SK-N-SH (cell line): ENCODE results near the gene WFDC9. TPM values are rescaled to one million over a fixed set of nuclear protein-coding genes. Genes with fewer than 3 reads are reported as not detected.

Source experiments
- CTCF ChIA-PET: fragments of 300-600, 350-600 bp; formaldehyde crosslinking; extraction: SDS; loops from one replicate; lab custom pipeline; 2021; lab: Yijun Ruan, JAX
- POLR2A ChIA-PET: fragments of 350-600 bp; sonication (Branson Sonifier 250); formaldehyde crosslinking; extraction: SDS; loops from one replicate; lab custom pipeline; 2020; ENCODE audit warnings: antibody characterized with exemption, inconsistent platforms; lab: Yijun Ruan, JAX
- DNase-seq: peaks from one replicate; pipeline ENCODE4 v3.0.0; 2012
- H2AFZ ChIP-seq: fragments of 200-600 bp; sonication (generic); 2 replicates; pipeline ENCODE4 v1.8.1; 2016; ENCODE audit warnings: antibody characterized with exemption, mild to moderate bottlenecking, low read depth
- H3F3A ChIP-seq: fragments of 200-600 bp; sonication (generic); replicated peaks from 2 replicates; pipeline ENCODE3; 2016; ENCODE audit warnings: antibody characterized with exemption, mild to moderate bottlenecking; ENCODE audit not compliant: insufficient read depth
- H3K27ac ChIP-seq, 2 experiments: fragments of 200-500 bp in 1 of 2; fragments of 200-600 bp in 1 of 2; sonication (Bioruptor generic) in 1 of 2; sonication (generic), shearing (Covaris generic) in 1 of 2; 2 replicates each; pipeline versions ENCODE4 v1.5.1 to v1.6.1; 2014 to 2016; ENCODE audit warnings: low read depth in 2 of 2, inconsistent platforms in 1 of 2, low read length in 1 of 2, mild to moderate bottlenecking in 1 of 2, mixed read lengths in 1 of 2
- H3K27me3 ChIP-seq: fragments of 200-600 bp; sonication (generic), shearing (Covaris generic); 2 replicates; pipeline ENCODE4 v1.6.1; 2016; ENCODE audit warnings: mixed run types; ENCODE audit not compliant: insufficient read depth
- H3K36me3 ChIP-seq, 2 experiments: fragments of 200-500 bp in 1 of 2; fragments of 200-600 bp in 1 of 2; sonication (Bioruptor generic) in 1 of 2; sonication (generic) in 1 of 2; replicated peaks in 1 of 2; 2 replicates each; pipeline versions ENCODE3 to v1.5.1; 2014 to 2016; ENCODE audit warnings: low read length in 1 of 2, mild to moderate bottlenecking in 1 of 2; ENCODE audit not compliant: insufficient read depth in 2 of 2, control insufficient read depth in 1 of 2
- H3K4me1 ChIP-seq, 2 experiments: fragments of 200-500 bp in 1 of 2; fragments of 200-600 bp in 1 of 2; sonication (Bioruptor generic) in 1 of 2; sonication (generic), shearing (Covaris generic) in 1 of 2; 2 replicates each; pipeline versions ENCODE4 v1.5.1 to v1.6.1; 2014 to 2016; ENCODE audit warnings: low read depth in 1 of 2, low read length in 1 of 2, mixed run types in 1 of 2; ENCODE audit not compliant: insufficient read depth in 2 of 2, control insufficient read depth in 1 of 2
- H3K4me2 ChIP-seq: fragments of 200-600 bp; sonication (generic), shearing (Covaris generic); 2 replicates; pipeline ENCODE4 v1.6.1; 2017; ENCODE audit warnings: mixed run types
- H3K4me3 ChIP-seq, 2 experiments: fragments of 200-500 bp in 1 of 2; fragments of 200-600 bp in 1 of 2; sonication (Bioruptor generic) in 1 of 2; sonication (generic), shearing (Covaris generic) in 1 of 2; 2 replicates each; pipeline versions ENCODE4 v1.5.1 to v1.8.1; 2014 to 2016; ENCODE audit warnings: low read depth in 2 of 2, inconsistent platforms in 1 of 2, low read length in 1 of 2, mild to moderate bottlenecking in 1 of 2, mixed read lengths in 1 of 2, moderate library complexity in 1 of 2
- H3K79me2 ChIP-seq: fragments of 200-600 bp; sonication (generic); 2 replicates; pipeline ENCODE4 v1.8.1; 2017; ENCODE audit warnings: mild to moderate bottlenecking; ENCODE audit not compliant: insufficient read depth
- H3K9ac ChIP-seq: fragments of 200-600 bp; sonication (generic); 2 replicates; pipeline ENCODE4 v1.6.1; 2017; ENCODE audit warnings: mixed run types
- H3K9me2 ChIP-seq: fragments of 200-600 bp; sonication (generic); 2 replicates; pipeline ENCODE4 v1.6.1; 2017; ENCODE audit warnings: mixed run types
- H3K9me3 ChIP-seq: fragments of 200-600 bp; sonication (generic); 2 replicates; pipeline ENCODE4 v1.6.1; 2017; ENCODE audit warnings: mixed run types, mild to moderate bottlenecking, moderate library complexity
- H4K20me1 ChIP-seq: fragments of 200-600 bp; sonication (generic); 2 replicates; pipeline ENCODE4 v1.6.1; 2017; ENCODE audit warnings: mild to moderate bottlenecking, mixed run types; ENCODE audit not compliant: insufficient read depth
- CHD2 ChIP-seq: fragments of 150-350 bp; IDR thresholded peaks from 2 replicates; pipeline ENCODE4 v1.6.1; 2018; ENCODE audit warnings: low read length; ENCODE audit not compliant: partially characterized antibody
- ELF1 ChIP-seq: IDR thresholded peaks from 2 replicates; pipeline ENCODE4 v1.4.0; 2012
- EP300 ChIP-seq, 2 experiments: IDR thresholded peaks; 2 replicates each; pipeline versions ENCODE4 v1.4.0 to v1.6.1; 2012; ENCODE audit warnings: borderline replicate concordance in 1 of 2, low read depth in 1 of 2, low read length in 1 of 2
- FOXJ3 ChIP-seq: sonication (generic); formaldehyde crosslinking; IDR thresholded peaks from 2 replicates; pipeline ENCODE4 v1.5.1; 2020; ENCODE audit warnings: mild to moderate bottlenecking, missing genetic modification reagents
- FOXM1 ChIP-seq: IDR thresholded peaks from 2 replicates; pipeline ENCODE4 v1.4.0; 2012; ENCODE audit warnings: low read depth, mild to moderate bottlenecking
- JUND ChIP-seq: IDR thresholded peaks from 2 replicates; pipeline ENCODE4 v1.4.0; 2012
- MEF2A ChIP-seq: IDR thresholded peaks from 2 replicates; pipeline ENCODE4 v1.4.0; 2012; ENCODE audit warnings: low read depth, borderline replicate concordance
- MXI1 ChIP-seq: IDR thresholded peaks from 2 replicates; pipeline ENCODE4 v1.6.1; 2012; ENCODE audit warnings: mild to moderate bottlenecking, low read depth, low read length, improper control_type of control experiment
- NFIC ChIP-seq: IDR thresholded peaks from 2 replicates; pipeline ENCODE4 v1.4.0; 2012; ENCODE audit warnings: borderline replicate concordance
- NRF1 ChIP-seq: IDR thresholded peaks from 2 replicates; pipeline ENCODE4 v1.6.1; 2012; ENCODE audit warnings: low read depth, mild to moderate bottlenecking, low read length
- RAD21 ChIP-seq: IDR thresholded peaks from 2 replicates; pipeline ENCODE4 v1.6.1; 2012; ENCODE audit warnings: mild to moderate bottlenecking, low read length
- RFX5 ChIP-seq: IDR thresholded peaks from 2 replicates; pipeline ENCODE4 v1.6.1; 2012; ENCODE audit warnings: mild to moderate bottlenecking, improper control_type of control experiment, low read length
- SIN3A ChIP-seq: IDR thresholded peaks from 2 replicates; pipeline ENCODE4 v1.6.1; 2012; ENCODE audit warnings: low read depth, mild to moderate bottlenecking, low read length, moderate library complexity, borderline replicate concordance
- SMC3 ChIP-seq: IDR thresholded peaks from 2 replicates; pipeline ENCODE4 v1.6.1; 2012; ENCODE audit warnings: low read depth, low read length, improper control_type of control experiment
- TCF12 ChIP-seq: IDR thresholded peaks from 2 replicates; pipeline ENCODE4 v1.4.0; 2012
- TEAD4 ChIP-seq: IDR thresholded peaks from 2 replicates; pipeline ENCODE4 v1.4.0; 2012; ENCODE audit warnings: mild to moderate bottlenecking, borderline replicate concordance; ENCODE audit not compliant: insufficient read depth
- USF2 ChIP-seq: fragments of 150-350 bp; IDR thresholded peaks from 2 replicates; pipeline ENCODE4 v1.6.1; 2017; ENCODE audit warnings: antibody characterized with exemption, low read length, low read depth, borderline replicate concordance
- WGBS: methylation state at CpG from one replicate; pipeline ENCODE4 v1.1.6; 2017; ENCODE audit warnings: low lambda C conversion rate; 5-methylcytosine and 5-hydroxymethylcytosine counted together
- polyA plus RNA-seq, 3 experiments: library from polyadenylated mRNA; depleted of rRNA; stranded (reverse); fragments of >200 nt; gene quantifications; 2 replicates each; pipeline ENCODE4 v1.2.3, GENCODE V29; 2012
- TF ChIP-seq, protein P1 (sequence below): fragments of 150-350 bp; IDR thresholded peaks from 2 replicates; pipeline ENCODE4 v1.6.1; 2016; ENCODE audit warnings: mild to moderate bottlenecking, low read depth, low read length
- TF ChIP-seq, protein P2 (sequence below): IDR thresholded peaks from 2 replicates; pipeline ENCODE4; 2012
- TF ChIP-seq, protein P3 (sequence below): IDR thresholded peaks from 2 replicates; pipeline ENCODE4 v1.4.0; 2012; ENCODE audit warnings: low read depth
- TF ChIP-seq, protein P4 (sequence below): IDR thresholded peaks from 2 replicates; pipeline ENCODE4 v1.6.1; 2012; ENCODE audit warnings: mild to moderate bottlenecking, low read depth, low read length, moderate library complexity

Gene WFDC9
- polyA plus RNA-seq, 1 of the 3 experiments (the other 2 are of a cell fraction), result not detected

- no peaks in the 10 kb centered on the region for H3K4me1 ChIP-seq
- H4K20me1 ChIP-seq, result no peaks in the 10 kb centered on the region
- no peak overlapping the region for H3K4me3 ChIP-seq
- ChIA-PET CTCF (interaction anchor here (1.4 kb wide), 1 partner anchor 18 kb away, joined by 3 read pairs; the partner anchor contains the start of gene WFDC10A), POLR2A (no interaction called here)
- no peak for TF ChIP-seq TCF12
- TF ChIP-seq, protein P1, sequence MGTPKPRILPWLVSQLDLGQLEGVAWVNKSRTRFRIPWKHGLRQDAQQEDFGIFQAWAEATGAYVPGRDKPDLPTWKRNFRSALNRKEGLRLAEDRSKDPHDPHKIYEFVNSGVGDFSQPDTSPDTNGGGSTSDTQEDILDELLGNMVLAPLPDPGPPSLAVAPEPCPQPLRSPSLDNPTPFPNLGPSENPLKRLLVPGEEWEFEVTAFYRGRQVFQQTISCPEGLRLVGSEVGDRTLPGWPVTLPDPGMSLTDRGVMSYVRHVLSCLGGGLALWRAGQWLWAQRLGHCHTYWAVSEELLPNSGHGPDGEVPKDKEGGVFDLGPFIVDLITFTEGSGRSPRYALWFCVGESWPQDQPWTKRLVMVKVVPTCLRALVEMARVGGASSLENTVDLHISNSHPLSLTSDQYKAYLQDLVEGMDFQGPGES, result no peak
- TF ChIP-seq CHD2, result no peak
- TF ChIP-seq, protein P2, sequence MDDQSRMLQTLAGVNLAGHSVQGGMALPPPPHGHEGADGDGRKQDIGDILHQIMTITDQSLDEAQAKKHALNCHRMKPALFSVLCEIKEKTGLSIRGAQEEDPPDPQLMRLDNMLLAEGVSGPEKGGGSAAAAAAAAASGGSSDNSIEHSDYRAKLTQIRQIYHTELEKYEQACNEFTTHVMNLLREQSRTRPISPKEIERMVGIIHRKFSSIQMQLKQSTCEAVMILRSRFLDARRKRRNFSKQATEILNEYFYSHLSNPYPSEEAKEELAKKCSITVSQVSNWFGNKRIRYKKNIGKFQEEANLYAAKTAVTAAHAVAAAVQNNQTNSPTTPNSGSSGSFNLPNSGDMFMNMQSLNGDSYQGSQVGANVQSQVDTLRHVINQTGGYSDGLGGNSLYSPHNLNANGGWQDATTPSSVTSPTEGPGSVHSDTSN, result no peak
- TF ChIP-seq NRF1, result no peak
- no peak for TF ChIP-seq NFIC
- TF ChIP-seq, protein P3, sequence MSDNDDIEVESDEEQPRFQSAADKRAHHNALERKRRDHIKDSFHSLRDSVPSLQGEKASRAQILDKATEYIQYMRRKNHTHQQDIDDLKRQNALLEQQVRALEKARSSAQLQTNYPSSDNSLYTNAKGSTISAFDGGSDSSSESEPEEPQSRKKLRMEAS, result no peak
- no peak for TF ChIP-seq USF2
- no peak for TF ChIP-seq RAD21
- TF ChIP-seq EP300 (IDR thresholded peaks at IDR 0.05; ENCODE audit: borderline replicate concordance in 1 of 2, low read depth in 1 of 2, low read length in 1 of 2), result no peak
- TF ChIP-seq FOXM1, result no peak
- TF ChIP-seq JUND, result no peak
- TF ChIP-seq MXI1, result no peak
- TF ChIP-seq SIN3A, result no peak
- TF ChIP-seq ELF1, result no peak
- no peak for TF ChIP-seq RFX5
- H3K27ac ChIP-seq, result no peak overlapping the region
- no peaks in the 10 kb centered on the region for H3K27me3 ChIP-seq
- no peak overlapping the region for H3K4me2 ChIP-seq
- H3K79me2 ChIP-seq, result no peaks in the 10 kb centered on the region
- no peaks in the 10 kb centered on the region for H3K9me3 ChIP-seq
- H3K9ac ChIP-seq, result no peak overlapping the region
- DNase-seq, result peak; percentile 5
- H3F3A ChIP-seq, result no peaks in the 10 kb centered on the region
- H2AFZ ChIP-seq, result no peak overlapping the region
- no peaks in the 10 kb centered on the region for H3K36me3 ChIP-seq
- WGBS, result 0% methylated on average over 1 of the region's 1 CpG
- H3K9me2 ChIP-seq, result no peaks in the 10 kb centered on the region
These were observed 16.5 kb upstream of the WFDC9 start for GRCh38 chr20:45647441-45648050.

DNA sequence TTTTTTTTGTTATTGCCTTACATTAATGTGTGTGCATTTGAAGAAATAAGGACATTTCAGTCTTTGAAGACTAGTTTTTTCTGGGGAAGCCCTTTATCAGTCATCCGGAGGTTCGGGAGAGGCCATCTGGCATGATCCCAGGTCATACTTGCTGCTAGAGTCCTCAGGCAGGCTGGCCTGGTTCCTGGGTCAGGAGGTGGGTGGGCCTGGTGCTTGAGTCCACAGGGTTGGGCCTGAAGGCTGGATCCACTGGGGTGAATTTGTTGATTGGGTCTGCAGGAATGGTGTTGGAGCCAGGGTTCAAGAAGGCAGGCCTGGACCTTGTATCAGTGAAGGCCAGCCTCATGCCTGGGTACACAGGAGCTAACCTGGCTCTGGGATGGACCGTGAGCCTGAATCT is 15.8 kb upstream of the WFDC9 start:
- WGBS, result 9% methylated on average over 2 of the region's 3 CpGs
- Histone ChIP-seq H3K27ac (no peak overlapping the region), H3F3A (no peaks in the 10 kb centered on the region), H3K27me3 (no peaks in the 10 kb centered on the region), H3K4me3 (no peak overlapping the region), H4K20me1 (no peaks in the 10 kb centered on the region), H3K9me2 (no peaks in the 10 kb centered on the region), H3K4me2 (no peak overlapping the region), H3K36me3 (no peaks in the 10 kb centered on the region), H2AFZ (no peak overlapping the region), H3K4me1 (no peaks in the 10 kb centered on the region), H3K9ac (no peak overlapping the region), H3K9me3 (no peaks in the 10 kb centered on the region), H3K79me2 (no peaks in the 10 kb centered on the region)
- TF ChIP-seq, protein P1, result no peak
- TF ChIP-seq SMC3 (no peak), TEAD4 (no peak), RFX5 (no peak), FOXJ3 (no peak), MEF2A (no peak), RAD21 (no peak)
- TF ChIP-seq, protein P4, sequence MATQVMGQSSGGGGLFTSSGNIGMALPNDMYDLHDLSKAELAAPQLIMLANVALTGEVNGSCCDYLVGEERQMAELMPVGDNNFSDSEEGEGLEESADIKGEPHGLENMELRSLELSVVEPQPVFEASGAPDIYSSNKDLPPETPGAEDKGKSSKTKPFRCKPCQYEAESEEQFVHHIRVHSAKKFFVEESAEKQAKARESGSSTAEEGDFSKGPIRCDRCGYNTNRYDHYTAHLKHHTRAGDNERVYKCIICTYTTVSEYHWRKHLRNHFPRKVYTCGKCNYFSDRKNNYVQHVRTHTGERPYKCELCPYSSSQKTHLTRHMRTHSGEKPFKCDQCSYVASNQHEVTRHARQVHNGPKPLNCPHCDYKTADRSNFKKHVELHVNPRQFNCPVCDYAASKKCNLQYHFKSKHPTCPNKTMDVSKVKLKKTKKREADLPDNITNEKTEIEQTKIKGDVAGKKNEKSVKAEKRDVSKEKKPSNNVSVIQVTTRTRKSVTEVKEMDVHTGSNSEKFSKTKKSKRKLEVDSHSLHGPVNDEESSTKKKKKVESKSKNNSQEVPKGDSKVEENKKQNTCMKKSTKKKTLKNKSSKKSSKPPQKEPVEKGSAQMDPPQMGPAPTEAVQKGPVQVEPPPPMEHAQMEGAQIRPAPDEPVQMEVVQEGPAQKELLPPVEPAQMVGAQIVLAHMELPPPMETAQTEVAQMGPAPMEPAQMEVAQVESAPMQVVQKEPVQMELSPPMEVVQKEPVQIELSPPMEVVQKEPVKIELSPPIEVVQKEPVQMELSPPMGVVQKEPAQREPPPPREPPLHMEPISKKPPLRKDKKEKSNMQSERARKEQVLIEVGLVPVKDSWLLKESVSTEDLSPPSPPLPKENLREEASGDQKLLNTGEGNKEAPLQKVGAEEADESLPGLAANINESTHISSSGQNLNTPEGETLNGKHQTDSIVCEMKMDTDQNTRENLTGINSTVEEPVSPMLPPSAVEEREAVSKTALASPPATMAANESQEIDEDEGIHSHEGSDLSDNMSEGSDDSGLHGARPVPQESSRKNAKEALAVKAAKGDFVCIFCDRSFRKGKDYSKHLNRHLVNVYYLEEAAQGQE, result no peak
- ChIA-PET CTCF (interaction anchor here (1.4 kb wide), 1 partner anchor 18 kb away, joined by 3 read pairs; the partner anchor contains the start of gene WFDC10A), POLR2A (no interaction called here)
- no peak for DNase-seq
